GM18502 (cell line): Measurements from ENCODE around the gene LPP.

Experiments
- ATAC-seq: cut with Tn5 transposase; IDR thresholded peaks from one replicate; pipeline ENCODE4 v1.9.1; 2021; ENCODE audit warnings: mild to moderate bottlenecking; ENCODE audit not compliant: unreplicated experiment, poor library complexity

Gene LPP

DNA sequence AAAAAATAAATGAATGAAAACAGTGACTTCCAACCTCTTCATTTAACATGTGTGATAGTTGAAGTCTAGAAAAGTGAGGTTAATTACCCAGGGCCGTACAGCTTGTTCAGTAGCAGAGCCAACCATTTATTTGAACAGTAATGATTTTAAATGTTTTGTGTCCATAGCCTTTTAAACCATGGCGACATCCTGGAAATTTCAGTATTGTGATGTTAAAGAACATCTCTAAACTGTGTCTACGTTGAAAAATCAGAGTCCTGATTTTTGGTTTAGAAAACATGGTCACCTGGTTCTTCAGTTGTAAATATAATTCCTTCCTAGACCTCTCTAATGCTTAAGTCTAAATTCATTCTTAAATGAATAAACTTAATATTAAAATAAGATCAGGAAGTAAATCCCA, 14.2 kb downstream of the LPP start:
- ATAC-seq, result no peak

DNA sequence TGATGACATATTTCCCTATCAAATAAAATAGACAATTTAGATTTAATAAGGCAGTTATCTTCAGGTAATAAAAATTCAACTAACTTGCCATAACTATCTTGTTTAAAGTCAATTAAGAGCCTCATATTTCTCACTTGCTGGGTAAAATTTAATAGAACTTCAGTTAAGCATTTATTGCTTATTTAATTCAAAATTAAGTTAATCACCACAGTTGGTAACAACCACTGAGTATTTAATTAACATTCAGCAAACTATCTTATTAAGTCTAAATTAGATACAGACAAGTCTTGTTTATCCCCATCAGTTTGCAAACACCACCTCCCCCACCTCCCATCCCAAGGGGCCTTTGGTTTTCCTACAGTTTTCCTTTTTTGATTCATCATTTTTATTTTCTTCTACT, 14.7 kb downstream of the LPP start:
- ATAC-seq, result no peak

DNA sequence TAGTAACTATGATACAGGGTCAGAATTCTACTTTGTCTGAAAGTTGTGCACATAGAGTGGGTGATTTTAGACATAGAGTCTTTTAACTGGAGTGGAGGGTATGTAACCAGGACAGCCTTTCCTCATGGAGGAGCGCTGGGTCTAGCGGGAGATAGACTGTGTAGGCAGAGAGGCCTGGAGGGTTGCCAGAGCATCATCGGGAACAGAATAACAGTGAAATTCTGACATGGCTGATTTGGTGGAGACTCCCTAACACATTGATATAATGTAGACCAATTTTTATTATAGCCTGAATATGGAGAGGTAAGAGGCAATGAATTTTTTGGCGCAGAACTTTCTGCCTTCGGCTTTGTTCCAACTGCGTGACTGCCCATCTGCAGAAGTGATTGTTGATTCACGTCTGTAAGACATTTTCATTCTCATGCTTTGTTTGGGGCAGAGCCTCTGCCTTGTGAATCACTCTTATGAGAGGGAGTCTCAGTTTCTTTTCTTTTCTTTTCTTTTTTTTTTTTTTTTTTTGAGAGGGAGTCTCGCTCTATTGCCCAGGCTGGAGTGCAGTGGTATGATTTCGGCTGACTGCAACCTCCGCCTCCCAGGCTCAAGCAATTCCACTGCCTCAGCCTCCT, 16.0 kb downstream of the LPP start:
- no peak for ATAC-seq

DNA sequence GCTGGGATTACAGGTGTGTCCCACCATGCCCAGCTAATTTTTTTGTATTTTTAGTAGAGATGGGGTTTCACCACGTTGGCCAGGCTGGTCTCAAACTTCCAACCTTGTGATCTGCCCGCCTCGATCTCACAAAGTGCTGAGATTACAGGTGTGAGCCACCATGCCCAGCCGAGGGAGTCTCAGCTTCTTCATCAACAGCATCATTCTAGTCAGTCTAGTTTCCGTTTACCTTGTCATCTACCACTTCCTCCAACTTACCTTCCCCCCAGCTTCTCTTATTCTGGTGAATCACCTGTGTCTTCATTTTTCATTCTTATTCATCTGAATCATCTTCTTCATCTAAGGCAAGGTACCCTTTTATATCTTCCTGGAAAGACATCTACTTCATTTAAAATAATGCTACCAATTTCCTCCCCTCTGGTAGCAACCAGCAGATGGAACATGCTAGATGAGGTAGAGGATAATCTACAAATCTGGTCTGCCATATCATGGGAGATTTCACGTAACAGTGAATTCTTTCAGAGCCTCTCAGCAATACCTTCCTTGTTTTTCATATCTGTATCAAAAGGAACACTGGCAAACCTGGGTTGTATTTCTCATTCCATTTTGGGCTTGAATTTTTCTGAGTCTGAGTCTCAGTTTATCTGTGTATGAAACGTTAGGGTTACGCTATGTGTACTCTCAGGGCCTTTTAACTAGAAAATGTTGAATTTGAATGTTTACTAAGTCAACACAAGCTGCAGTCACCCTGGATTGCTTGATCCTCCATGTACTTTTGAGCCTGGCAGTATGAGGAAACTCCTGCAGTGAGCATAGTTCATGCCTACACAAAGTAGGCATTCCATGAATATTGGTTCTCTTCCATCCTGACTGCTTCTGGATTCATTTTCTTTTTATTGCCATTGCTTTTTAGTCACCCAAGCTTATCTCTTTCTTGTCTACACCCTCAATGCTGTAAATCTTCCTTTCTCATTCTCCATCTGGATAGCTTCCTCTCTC, 16.8 kb downstream of the LPP start:
- no peak for ATAC-seq

DNA sequence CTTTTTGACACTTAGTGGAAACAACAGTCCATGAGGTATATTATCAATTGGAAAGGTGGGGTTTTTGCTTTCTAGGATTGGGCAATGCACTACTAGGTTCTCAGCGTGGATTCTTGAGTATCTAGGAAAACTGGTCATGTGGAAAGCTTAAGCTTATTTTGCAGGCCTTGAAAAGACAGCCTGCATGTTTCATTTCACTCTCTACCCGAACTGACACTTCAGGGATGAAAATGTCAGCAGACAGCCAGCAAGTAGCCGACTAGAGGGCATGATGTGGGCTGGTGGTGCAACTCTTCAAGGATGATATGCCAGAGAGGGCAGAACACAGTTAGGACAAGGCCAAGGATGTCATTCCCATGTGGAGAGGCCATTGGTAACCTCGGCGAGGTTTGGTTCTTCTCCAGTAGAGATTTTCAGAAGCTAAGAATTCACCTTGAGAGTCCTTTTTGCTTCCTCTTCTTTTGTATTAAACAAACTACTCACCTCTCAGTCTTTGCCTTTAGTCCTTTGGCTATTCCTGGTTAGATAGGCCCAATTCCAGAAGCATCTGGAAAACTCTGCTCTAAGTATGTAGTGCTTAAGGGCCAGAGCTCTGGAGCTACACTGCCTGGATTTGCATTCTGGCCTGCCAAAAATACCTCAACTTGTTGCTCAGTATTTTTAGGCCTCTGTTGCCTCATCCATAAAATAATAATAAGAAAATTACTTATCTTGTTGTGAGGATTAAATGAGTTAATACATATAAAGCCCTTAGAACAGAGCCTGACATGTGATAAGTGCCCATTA, 17.9 kb downstream of the LPP start:
- ATAC-seq, result no peak

DNA sequence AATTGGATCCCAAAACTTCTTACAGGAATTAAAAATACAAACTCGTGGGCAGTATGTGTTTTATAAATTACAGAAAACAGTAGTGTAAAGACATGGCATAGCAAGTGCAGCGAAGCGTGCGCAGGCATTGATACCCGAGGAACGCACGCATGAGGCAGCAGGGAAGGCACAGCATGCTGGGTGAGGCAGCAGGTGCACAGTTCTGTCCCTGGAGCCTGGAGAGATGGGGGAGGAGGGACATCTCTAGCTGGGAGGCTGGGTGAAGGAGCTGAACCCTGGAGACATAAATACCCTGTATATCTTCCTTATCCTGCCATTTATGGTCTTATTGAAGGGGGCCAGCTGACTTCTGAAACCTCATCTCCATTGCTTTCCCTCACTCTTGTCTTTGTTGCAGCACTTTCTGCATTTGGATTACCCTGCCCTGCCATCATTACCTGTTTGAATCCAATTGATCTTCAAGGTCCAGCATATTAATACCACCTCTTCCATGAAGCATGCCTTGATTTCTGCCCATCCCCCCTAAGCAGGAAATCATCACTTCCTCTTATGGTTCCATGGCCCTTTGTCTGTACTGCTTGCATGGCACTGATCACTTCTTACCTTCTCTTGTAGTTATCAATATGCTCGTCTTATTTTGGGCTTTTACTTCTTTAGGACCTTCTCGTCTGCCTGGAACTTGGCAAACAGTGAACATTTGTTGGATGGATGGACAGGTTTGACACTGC, 20.5 kb downstream of the LPP start:
- no peak for ATAC-seq

DNA sequence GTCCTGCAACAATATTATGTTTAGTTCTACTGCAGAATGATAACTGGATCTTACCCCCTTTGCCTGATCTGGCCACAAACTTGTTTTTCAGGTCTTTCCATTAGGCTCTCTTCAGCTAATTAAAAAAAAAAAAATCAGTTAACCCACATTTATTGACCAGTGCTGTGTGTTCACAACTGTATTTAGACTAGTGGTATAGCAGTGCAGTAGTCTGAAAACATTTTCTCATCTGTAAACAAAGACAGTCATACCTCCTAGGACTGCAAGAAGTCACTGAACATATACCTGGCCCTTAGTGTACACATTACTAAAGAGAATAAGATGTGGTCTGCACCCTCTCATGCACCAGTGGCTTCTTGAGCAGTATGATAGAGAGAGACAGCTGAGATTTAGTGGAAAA, 22.5 kb downstream of the LPP start:
- no peak for ATAC-seq

DNA sequence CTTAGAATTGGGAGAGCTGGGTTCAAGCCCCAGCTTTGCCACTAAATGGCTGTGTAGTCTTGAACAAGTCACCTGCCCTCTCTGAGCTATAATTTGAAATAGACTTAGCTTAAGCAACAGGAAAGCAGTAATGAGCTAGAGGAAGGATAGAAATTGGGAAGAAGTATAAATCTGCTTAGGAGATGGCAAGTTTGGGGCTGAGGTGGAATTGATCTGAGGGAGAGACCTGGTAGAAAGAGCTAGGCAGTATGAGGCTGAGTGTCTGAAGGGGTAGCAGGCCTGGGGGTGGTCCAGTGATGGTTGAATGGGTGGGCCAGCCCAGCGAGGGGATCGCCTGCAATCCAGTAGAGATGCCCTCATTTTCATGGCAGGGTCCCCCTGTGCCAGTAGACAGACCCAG, 22.9 kb downstream of the LPP start:
- no peak for ATAC-seq

DNA sequence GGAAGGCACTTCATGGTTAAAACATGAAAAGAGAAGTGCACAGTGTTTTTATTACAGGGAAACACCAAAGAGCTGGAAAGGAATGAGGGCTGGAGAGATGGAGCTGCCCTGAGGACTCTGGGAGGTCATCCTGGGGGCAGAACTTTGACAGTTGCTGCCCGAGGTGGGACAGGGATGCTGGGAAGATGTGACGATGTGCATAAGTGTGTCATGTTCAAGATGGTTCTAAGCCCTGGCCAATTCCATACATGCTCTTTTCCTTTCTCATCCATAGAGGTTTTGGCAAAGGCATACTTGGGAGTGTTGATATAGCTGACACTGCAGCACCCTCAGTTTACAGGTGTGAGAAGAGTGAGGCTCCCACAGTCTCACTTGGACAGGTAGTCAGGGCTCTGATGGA, 23.8 kb downstream of the LPP start:
- no peak for ATAC-seq

DNA sequence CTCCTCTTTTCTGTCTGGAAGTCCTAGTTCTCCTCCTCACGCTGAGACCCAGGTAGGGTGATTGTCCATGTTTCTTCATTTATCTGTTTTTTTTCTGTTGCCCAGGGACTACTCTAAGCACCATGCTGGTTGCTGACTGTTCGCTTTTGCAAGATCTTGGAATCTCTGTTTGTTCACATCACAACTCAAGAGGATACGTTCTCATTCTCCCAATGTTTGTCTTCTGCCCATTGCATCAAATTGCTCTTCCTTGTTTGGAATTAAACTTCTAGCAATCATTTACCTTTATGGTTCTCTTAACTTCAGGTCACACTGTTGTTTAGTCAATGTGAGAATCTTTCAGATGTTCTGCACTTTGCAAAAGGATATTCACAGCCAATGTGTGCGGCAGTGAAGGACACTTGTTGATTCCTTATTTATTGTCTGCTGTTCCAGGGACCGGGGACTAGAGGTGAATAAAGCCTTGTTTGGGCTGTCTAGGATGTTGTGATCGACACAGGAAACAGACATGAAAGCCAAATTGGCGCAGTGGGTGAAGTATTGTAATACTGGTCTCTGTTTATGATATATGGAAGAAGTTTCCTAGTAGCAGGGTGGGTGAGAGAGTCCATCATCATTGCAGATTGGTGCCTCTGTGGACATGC, 24.5 kb downstream of the LPP start:
- ATAC-seq, result no peak

DNA sequence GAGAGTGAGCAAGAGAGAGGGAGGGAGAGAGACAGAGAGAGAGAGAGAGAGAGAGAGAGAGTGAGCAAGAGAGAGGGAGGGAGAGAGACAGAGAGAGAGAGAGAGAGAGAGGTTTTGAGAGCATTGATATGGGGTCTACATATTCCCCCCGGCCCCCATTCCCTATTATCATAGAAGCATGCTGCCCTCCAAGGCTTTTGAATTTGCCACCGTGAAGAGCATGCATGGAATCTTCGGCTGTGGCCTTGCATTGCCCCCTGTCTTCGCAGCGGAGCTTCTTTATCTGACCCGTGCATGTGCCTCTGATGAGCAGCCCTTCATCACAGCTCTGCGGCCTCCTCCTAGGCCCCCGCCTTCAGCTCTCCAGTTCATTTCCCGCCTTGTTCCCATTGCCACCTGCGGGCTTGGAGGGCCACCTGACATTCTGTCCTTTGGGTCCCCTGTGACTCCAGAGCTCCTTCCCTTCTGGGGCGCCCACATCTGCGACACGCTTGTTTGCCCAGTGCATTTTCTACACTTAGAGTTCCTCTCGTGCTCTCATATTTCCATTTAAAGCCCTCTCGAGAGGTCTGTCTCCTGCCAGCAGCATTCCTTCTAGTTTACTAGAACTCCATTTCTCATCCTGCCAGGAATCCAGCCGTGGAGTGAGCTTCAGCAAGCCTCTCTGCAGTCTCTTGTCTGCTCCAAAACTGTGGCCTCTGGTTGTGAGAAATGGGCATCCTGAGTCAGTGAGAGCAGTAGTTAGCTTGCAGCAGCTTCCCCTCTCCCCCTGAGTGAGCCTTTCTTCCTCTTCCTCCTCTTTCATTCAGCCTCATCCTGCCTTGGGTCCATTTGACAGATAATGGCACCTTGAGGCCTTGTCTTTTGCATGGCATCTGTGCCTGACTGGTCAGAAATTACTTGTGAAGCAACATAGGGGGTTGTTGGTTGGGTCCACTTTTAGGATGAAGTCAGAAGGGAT, 25.3 kb downstream of the LPP start:
- no peak for ATAC-seq

DNA sequence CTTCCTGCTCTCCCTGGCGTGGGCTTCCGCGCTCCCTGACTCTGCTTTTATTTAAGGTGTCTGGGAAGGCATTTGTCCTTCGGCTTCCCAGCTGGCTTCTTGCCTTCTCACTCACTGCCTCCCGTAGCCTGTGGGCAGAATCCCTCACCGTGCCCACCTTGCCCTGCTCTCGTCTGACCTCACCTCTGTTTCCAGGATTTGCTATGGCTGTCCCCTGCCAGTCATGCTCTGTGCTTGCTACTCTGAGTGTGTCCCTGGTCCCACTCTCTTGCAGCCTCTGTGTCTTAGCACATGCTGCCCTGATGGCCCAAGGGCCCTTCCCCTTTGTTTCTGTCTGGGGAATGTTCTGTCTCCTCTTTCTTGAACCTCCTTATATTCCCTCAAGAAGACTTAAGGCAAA, 26.2 kb downstream of the LPP start:
- ATAC-seq, result no peak

DNA sequence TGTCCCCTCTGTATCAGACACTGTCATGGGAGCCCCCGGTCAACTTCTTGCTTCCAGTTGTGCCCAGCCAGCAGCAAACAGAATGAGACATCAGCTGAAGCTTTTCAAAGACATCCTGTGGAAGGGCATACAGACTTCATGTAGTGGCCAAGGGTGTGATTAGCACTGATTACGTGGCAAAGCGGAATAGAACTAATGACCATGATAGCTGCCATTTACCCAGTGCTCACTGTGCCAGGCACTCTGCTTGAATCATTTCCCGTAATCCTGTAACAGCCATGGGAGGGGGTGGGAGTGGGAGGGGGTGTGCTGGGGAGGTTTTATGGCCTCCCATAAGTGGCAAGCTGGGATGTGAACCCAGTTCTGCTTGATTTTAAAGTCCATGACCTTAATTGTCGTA, 29.5 kb downstream of the LPP start:
- no peak for ATAC-seq

DNA sequence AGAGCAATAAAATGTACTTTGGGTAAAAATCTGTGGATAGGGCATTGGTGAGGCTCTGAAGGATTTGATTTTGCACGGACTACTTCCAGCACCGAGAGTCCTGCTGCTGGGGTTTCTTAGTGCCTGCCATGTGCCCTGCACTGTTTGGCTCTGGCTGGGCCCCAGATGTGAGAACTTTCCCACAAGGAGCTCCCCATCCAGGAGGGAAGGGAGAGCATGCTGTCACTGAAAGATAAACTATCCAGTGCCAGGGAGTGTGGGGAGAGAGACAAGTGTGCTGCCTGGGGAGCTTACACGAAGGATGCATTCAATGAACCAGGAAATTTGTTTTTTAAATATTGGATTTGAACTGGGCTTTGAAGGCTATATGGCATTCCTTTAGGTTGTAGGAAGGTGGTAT, 30.2 kb downstream of the LPP start:
- no peak for ATAC-seq

DNA sequence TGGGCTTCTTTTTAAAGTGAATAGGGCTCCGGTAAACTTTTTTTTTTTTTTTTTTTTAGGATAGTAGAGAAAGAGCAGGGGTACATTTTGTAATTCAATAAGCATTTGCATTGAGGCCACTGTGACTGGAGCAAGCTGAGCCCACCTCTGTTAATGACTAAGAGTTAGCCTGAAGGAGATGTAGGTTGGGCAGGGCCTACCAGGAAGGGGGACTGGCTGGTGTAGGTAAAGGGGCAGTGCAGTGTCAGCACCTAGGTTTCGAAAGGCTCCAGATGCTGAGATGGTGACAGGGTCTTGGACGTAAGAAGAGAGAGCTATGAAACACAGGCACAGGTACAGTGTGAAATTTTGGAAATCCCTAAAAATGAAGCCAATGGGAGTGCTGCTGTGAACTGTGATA, 30.7 kb downstream of the LPP start:
- no peak for ATAC-seq

DNA sequence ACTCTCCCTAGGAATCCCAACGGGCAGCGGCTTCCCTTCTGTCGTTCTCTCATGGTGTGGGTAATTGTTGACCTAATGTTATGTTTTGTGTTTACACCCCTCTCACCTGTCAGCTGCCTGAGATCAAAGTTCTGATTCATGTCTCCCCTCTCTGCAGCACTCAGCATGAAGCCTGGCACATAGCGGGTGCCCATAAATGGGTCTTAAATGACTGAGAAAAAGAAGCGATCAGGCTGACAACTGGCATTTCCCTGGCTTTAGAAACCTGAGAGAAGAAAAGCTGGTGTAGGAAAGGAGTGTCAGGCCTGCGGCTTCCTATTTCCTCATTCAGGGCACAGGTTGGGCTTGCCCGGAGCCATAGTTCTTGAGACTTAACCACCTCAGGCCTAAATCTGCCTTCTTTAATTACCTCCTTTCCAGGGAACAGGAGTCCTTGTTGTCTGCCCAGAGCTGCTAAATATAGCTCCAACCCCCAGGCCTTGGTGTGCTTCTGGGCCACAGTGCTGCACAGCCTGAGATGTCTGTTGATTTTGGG, 31.8 kb downstream of the LPP start:
- ATAC-seq, result no peak

DNA sequence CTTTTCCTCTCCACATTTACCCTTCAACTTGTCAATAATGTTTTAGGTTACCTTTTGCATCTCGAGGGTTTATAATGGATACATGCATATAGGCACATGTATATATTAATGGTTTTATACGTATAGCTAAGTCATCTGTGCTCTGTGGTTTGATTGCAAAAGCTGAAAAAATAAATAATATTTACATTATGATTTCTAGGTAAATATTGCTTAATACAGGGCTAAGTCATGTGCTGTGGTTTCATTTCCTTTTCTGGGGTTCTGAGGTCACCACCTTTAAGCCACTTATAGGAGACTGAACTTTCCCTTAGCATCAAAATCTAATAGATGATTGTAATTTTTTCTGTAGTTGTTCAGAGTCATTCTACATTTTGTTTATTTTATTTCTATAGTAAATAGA, 33.1 kb downstream of the LPP start:
- ATAC-seq, result no peak

DNA sequence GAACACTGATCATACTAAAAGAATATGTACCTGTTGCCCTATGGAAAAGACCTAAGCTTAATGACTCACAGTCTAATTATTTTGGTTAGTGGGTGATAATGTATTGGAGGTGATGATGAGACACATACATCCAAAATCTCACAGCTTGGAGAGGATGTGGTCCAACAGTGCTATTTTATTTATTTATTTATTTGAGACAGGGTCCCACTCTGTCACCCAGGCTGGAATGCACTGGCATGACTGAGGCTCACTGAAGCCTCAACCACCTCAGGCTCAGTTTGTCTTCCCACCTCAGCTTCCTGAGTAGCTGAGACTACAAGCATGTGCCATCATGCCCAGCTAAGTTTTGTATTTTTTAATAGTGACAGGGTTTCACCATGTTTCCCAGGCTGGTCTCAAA, 35.0 kb downstream of the LPP start:
- ATAC-seq, result no peak

DNA sequence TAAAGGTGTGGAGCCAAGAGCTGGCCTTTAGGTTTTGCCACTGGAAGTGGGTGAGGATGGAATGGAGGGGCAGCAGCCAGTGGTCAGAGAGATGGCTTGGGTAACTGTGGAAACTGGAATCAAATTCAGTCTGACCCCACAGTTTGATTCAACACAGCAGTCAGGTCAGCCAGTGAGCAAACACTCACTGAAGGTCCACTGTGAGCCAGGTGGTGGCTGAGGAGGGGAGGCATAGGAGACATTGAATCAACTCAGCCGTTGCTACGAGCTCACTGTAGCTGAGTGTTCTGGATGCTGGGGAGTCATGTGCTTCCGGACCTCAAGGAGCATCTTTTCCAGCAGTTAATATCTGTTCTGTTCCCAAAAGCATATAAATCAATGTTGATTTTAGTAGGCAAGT, 37.5 kb downstream of the LPP start:
- ATAC-seq, result no peak
